ENCODE data around the gene LEMD2. TPM values are rescaled to one million over a fixed set of nuclear protein-coding genes. Genes with fewer than 3 reads are reported as not detected.

The LEMD2 gene
- total and polyA plus RNA-seq, 2 of the 4 experiments (the other 2 are of a cell fraction): 26.5 to 43.6 TPM

DNA sequence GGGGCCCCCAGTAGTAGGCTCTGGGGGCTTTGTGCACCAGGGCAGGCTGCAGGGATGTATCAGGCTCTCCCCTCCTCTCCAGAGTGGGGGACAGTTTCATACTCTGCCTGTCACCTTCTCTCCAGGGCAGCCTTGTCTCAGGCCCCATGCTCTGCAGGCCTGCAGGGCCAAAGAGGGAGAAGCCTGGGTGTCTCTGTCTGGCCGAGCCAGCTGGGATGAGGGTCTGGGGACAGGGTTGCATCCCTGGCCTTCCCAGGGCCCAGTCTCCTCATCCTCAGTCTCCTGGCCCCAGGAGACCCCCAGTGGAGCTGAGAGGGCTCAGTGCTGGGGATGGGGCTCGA, 27.4 kb downstream of the LEMD2 start:
- H3K23ac ChIP-seq (ENCODE audit: low read depth, low read length): no peak overlapping the region
- no peak overlapping the region for H4K5ac ChIP-seq (ENCODE audit: low read depth, low read length)
- TF ChIP-seq, protein P1, sequence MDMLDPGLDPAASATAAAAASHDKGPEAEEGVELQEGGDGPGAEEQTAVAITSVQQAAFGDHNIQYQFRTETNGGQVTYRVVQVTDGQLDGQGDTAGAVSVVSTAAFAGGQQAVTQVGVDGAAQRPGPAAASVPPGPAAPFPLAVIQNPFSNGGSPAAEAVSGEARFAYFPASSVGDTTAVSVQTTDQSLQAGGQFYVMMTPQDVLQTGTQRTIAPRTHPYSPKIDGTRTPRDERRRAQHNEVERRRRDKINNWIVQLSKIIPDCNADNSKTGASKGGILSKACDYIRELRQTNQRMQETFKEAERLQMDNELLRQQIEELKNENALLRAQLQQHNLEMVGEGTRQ (IDR thresholded peaks at IDR 0.05; ENCODE audit: low read depth, low read length): no peak
- no peak for TF ChIP-seq CEBPB (IDR thresholded peaks at IDR 0.05; ENCODE audit: low read depth, low read length)
- no peak overlapping the region for H2BK15ac ChIP-seq (ENCODE audit: low read depth, low read length)
- H2AK9ac ChIP-seq (replicated peaks; ENCODE audit: low read depth, low read length, poor library complexity): peak overlapping the region; percentile 38
- H3K14ac ChIP-seq (replicated peaks; ENCODE audit: low read depth, low read length): no peak overlapping the region
- H3K4ac ChIP-seq (ENCODE audit: low read depth, low read length): no peak overlapping the region
- 83% methylated on average over 1 of the region's 2 CpGs; no CpG with 5 or more reads in 1 of the 2 experiments for WGBS, 2 experiments (ENCODE audit: extremely low coverage in 2 of 2, insufficient read length in 1 of 2)
- ChIA-PET CTCF (interaction anchor here (0.6 to 4.8 kb wide), 4 partner anchors 11 to 50 kb away, joined by 3 to 29 read pairs (median 6); partner anchors contain the start of genes IP6K3 and UQCC2), POLR2A (ENCODE audit: unreplicated experiment) (no interaction called here)
- H3K9me1 ChIP-seq (ENCODE audit: insufficient read depth, low read length): no peaks in the 10 kb centered on the region
- peaks cover 19% of the 10 kb centered on the region; the same call in 1 of the 2 replicates for H3K4me1 ChIP-seq (ENCODE audit: control insufficient read depth, insufficient read depth, low read length)
- no peak overlapping the region for H2AFZ ChIP-seq (replicated peaks; ENCODE audit: low read length, poor library complexity)
- H2BK20ac ChIP-seq (ENCODE audit: low read depth, low read length): no peak overlapping the region
- H3K79me1 ChIP-seq (ENCODE audit: low read depth in 1 of 2, low read length in 2 of 2): no peaks in the 10 kb centered on the region
- dilution Hi-C loops (cut with HindIII; ENCODE audit: low sequenced_read_pairs, unreplicated experiment) (no loop called here), intact Hi-C loops (cut with micrococcal nuclease) (loop anchor here (5.0 kb wide), 1 partner anchor 174 kb away; no protein-coding TSS in a partner anchor), in situ Hi-C loops (cut with MboI; ENCODE audit: low sequenced_read_pairs) (loop anchor here (10.0 kb wide), 2 partner anchors 177 to 393 kb away; partner anchors contain the start of gene BAK1)
- H4K91ac ChIP-seq (ENCODE audit: insufficient read depth, low read depth, low read length): no peak overlapping the region
- H3K18ac ChIP-seq (ENCODE audit: low read depth, low read length): no peak overlapping the region
- H3K4me3 ChIP-seq (ENCODE audit: insufficient read depth, low read depth, low read length): no peak overlapping the region
- H3K36me3 ChIP-seq (ENCODE audit: control insufficient read depth, insufficient read depth, low read length): no peaks in the 10 kb centered on the region
- no peaks in the 10 kb centered on the region for H3K9me3 ChIP-seq (ENCODE audit: control insufficient read depth, insufficient read depth, low read length)
- H3K56ac ChIP-seq (ENCODE audit: extremely low read depth, insufficient read depth, low read length): no peak overlapping the region
- H2BK120ac ChIP-seq (ENCODE audit: low read depth, low read length): no peak overlapping the region
- H3K27ac ChIP-seq (ENCODE audit: insufficient read depth, low read length): no peak overlapping the region
- no peak for DNase-seq
- H3K9ac ChIP-seq (ENCODE audit: low read depth, low read length): no peak overlapping the region
- no peak overlapping the region for H3K4me2 ChIP-seq (ENCODE audit: low read depth, low read length)
- H4K20me1 ChIP-seq (ENCODE audit: insufficient read depth, low read length): peaks cover 5% of the 10 kb centered on the region
- no TSS peak for BruUV-seq (replicated peaks)
- no peak for ATAC-seq (ENCODE audit: low read depth)
- no peaks in the 10 kb centered on the region for H3K27me3 ChIP-seq (ENCODE audit: control insufficient read depth, insufficient read depth, low read length)
- H4K8ac ChIP-seq (ENCODE audit: low read depth in 2 of 2, low read length in 2 of 2): no peak overlapping the region
- peak overlapping the region; percentile 30; the same call in 1 of the 2 replicates for H2AK5ac ChIP-seq (ENCODE audit: low read depth, low read length)
- H2BK5ac ChIP-seq (ENCODE audit: low read depth, low read length, poor library complexity, severe bottlenecking): no peak overlapping the region
